Activated CD4-positive, alpha-beta memory T cell treated with anti-CD3 and anti-CD28 coated beads, Interleukin-2, amount 10 ng/mL, durations not matched to agents 7 days and 5 days (primary cell): ENCODE measurements around the gene TBKBP1. TPM values are rescaled to one million over a fixed set of nuclear protein-coding genes. Genes with fewer than 3 reads are reported as not detected.

ENCODE experiments used
- CTCF ChIA-PET: fragments of 350-600 bp; sonication (Branson Sonifier 250); formaldehyde crosslinking; loops from one replicate; lab custom pipeline; 2021; ENCODE audit warnings: antibody characterized with exemption, inconsistent platforms; lab: Charles Lee
- POLR2A ChIA-PET: fragments of 350-600 bp; sonication (Branson Sonifier 250); formaldehyde crosslinking; loops from one replicate; lab custom pipeline; 2021; ENCODE audit warnings: antibody characterized with exemption; lab: Charles Lee
- DNase-seq: peaks from one replicate; pipeline ENCODE4 v3.0.0-alpha.2; 2020
- H3K27ac Mint-ChIP-seq: one replicate; pipeline ENCODE4 v1.8.0; 2021; ENCODE audit warnings: mild to moderate bottlenecking, mixed read lengths
- H3K27me3 Mint-ChIP-seq: one replicate; pipeline ENCODE4 v1.8.0; 2021; ENCODE audit warnings: mixed read lengths
- H3K36me3 Mint-ChIP-seq: one replicate; pipeline ENCODE4 v1.8.0; 2021; ENCODE audit warnings: low read depth, mixed read lengths
- H3K4me1 Mint-ChIP-seq: one replicate; pipeline ENCODE4 v1.8.0; 2021; ENCODE audit warnings: mixed read lengths
- H3K4me3 Mint-ChIP-seq: one replicate; pipeline ENCODE4 v1.8.0; 2021; ENCODE audit warnings: mild to moderate bottlenecking, mixed read lengths
- H3K9me3 Mint-ChIP-seq: one replicate; pipeline ENCODE4 v1.8.0; 2021; ENCODE audit warnings: mixed read lengths
- total RNA-seq, 2 experiments: library from RNA; stranded (reverse); gene quantifications; one replicate each; pipeline ENCODE4 v1.2.3, GENCODE V29; 2021

Gene TBKBP1
- total RNA-seq, 2 experiments from 2014 or later: 7.0 TPM

GRCh38 chr17:47729476-47729875, 35.5 kb downstream of the TBKBP1 start:
- no peak for DNase-seq
- Mint-ChIP-seq H3K4me1 (peaks cover 77% of the 10 kb centered on the region), H3K9me3 (no peaks in the 10 kb centered on the region), H3K27me3 (no peaks in the 10 kb centered on the region), H3K4me3 (no peak overlapping the region), H3K27ac (peak overlapping the region; percentile 51), H3K36me3 (peaks cover 7% of the 10 kb centered on the region)
- POLR2A ChIA-PET: interaction anchor here (1.3 to 19.8 kb wide), 3 partner anchors 11 to 32 kb away, joined by 3 to 463 read pairs (median 71); partner anchors contain the start of gene TBKBP1
- CTCF ChIA-PET: interaction anchor here (0.7 to 6.8 kb wide), 2 partner anchors 13 to 31 kb away, joined by 3 to 135 read pairs; no protein-coding TSS in a partner anchor

DNA sequence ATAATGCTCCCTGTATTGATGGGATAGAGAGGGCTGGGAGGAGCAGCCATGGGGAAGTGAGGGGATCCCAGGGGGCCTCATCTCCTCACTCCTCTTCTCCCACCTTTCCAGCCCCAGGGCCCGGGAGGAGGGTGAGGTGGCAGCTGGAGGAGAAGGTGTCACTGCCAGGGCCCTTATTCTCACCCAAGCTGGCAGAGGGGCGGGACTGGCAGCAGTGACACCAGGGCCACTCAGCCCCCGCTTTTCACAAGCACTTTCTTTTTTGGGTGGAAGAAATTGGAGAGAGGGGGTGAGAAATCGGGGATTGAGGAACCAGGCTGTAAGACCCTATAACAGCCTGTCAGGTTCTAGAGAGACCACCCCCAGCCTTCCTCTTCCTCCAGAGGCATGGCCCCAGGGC, 36.7 kb downstream of the TBKBP1 start:
- H3K4me3 Mint-ChIP-seq: no peak overlapping the region
- ChIA-PET CTCF (interaction anchor here (1.2 to 6.8 kb wide), 4 partner anchors 12 to 32 kb away, joined by 4 to 135 read pairs (median 24); no protein-coding TSS in a partner anchor), POLR2A (interaction anchor here (3.1 to 19.8 kb wide), 3 partner anchors 9 to 33 kb away, joined by 28 to 463 read pairs (median 71); partner anchors contain the start of gene TBKBP1)
- no peak for DNase-seq
- no peak overlapping the region for H3K27ac Mint-ChIP-seq
- no peaks in the 10 kb centered on the region for H3K27me3 Mint-ChIP-seq
- H3K36me3 Mint-ChIP-seq: peaks cover 18% of the 10 kb centered on the region
- H3K4me1 Mint-ChIP-seq: peaks cover 71% of the 10 kb centered on the region
- H3K9me3 Mint-ChIP-seq: no peaks in the 10 kb centered on the region

DNA sequence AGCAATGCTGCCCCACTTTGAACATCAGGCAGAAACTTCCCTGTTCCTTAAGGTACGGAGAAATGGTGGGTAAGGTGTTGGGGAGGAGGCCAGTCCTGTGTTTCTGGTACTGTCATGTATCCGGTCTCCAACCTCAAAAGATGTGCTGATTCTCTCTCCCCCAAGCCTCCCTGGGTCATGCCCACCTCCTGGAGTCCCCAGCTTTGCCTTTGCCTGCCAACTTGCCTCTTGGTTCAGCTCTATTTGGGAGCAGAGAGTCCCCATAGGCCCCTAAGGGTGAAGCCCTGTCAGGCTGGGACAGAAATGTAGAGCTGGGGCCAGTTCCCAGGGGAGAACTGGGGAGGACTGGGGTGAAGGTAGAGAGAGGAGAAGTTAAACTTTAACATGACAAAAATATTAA, 37.4 kb downstream of the TBKBP1 start:
- POLR2A ChIA-PET: interaction anchor here (1.0 to 19.8 kb wide), 4 partner anchors 10 to 54 kb away, joined by 3 to 463 read pairs (median 50); partner anchors contain the start of gene TBKBP1
- CTCF ChIA-PET: interaction anchor here (1.2 to 6.8 kb wide), 5 partner anchors 12 to 37 kb away, joined by 4 to 135 read pairs (median 7); partner anchors contain the start of gene TBKBP1
- H3K4me1 Mint-ChIP-seq: peaks cover 71% of the 10 kb centered on the region
- H3K27me3 Mint-ChIP-seq: no peaks in the 10 kb centered on the region
- no peaks in the 10 kb centered on the region for H3K9me3 Mint-ChIP-seq
- H3K4me3 Mint-ChIP-seq: no peak overlapping the region
- peaks cover 25% of the 10 kb centered on the region for H3K36me3 Mint-ChIP-seq
- no peak for DNase-seq
- peak overlapping the region; percentile 37 for H3K27ac Mint-ChIP-seq

- no peak for DNase-seq
- H3K4me1 Mint-ChIP-seq: peaks cover 72% of the 10 kb centered on the region
Observed at GRCh38 chr17:47732399-47733046, 38.6 kb downstream of the TBKBP1 start.

GRCh38 chr17:47733047-47733673, 39.2 kb downstream of the TBKBP1 start, which contains the start of gene TBX21:
TSS of gene TBX21 (plus strand) at chr17:47733236. CDS start at chr17:47733455, 219 bp downstream.
- Mint-ChIP-seq H3K36me3 (peaks cover 36% of the 10 kb centered on the region), H3K27ac (peak within 1 kb of the TSS; percentile 99), H3K4me3 (peak within 1 kb of the TSS; percentile 100), H3K4me1 (peaks cover 68% of the 10 kb centered on the region), H3K9me3 (no peaks in the 10 kb centered on the region), H3K27me3 (no peaks in the 10 kb centered on the region)
- DNase-seq: peak; percentile 94
- ChIA-PET POLR2A (interaction anchor here (0.7 to 19.8 kb wide), 19 partner anchors 9 to 162 kb away, joined by 3 to 463 read pairs (median 6); partner anchors contain the start of genes KPNB1, LRRC46, MRPL10 and TBKBP1), CTCF (interaction anchor here (0.7 to 6.8 kb wide), 17 partner anchors 9 to 84 kb away, joined by 3 to 135 read pairs (median 7); partner anchors contain the start of genes KPNB1 and TBKBP1)

More at GRCh38 chr17:47732399-47733046, 38.6 kb downstream of the TBKBP1 start:
- ChIA-PET POLR2A (interaction anchor here (0.5 to 19.8 kb wide), 20 partner anchors 8 to 235 kb away, joined by 3 to 463 read pairs (median 6); partner anchors contain the start of genes KPNB1, LRRC46, MRPL10 and TBKBP1), CTCF (interaction anchor here (0.7 to 6.8 kb wide), 17 partner anchors 8 to 83 kb away, joined by 3 to 135 read pairs (median 7); partner anchors contain the start of genes KPNB1 and TBKBP1)
- peak overlapping the region; percentile 75 for H3K4me3 Mint-ChIP-seq
- no peaks in the 10 kb centered on the region for H3K27me3 Mint-ChIP-seq
- peaks cover 34% of the 10 kb centered on the region for H3K36me3 Mint-ChIP-seq
- H3K27ac Mint-ChIP-seq: peak overlapping the region; percentile 83
- H3K9me3 Mint-ChIP-seq: no peaks in the 10 kb centered on the region

GRCh38 chr17:47733674-47734410, 39.9 kb downstream of the TBKBP1 start:
- ChIA-PET CTCF (interaction anchor here (0.9 to 11.0 kb wide), 14 partner anchors 9 to 84 kb away, joined by 4 to 135 read pairs (median 8); partner anchors contain the start of genes KPNB1 and TBKBP1), POLR2A (interaction anchor here (0.9 to 19.8 kb wide), 16 partner anchors 8 to 162 kb away, joined by 3 to 463 read pairs (median 4); partner anchors contain the start of genes KPNB1 and TBKBP1)
- DNase-seq: peak; percentile 34
- Mint-ChIP-seq H3K36me3 (peaks cover 39% of the 10 kb centered on the region), H3K4me3 (peak overlapping the region; percentile 100), H3K4me1 (peaks cover 65% of the 10 kb centered on the region), H3K27me3 (no peaks in the 10 kb centered on the region), H3K27ac (peak overlapping the region; percentile 99), H3K9me3 (no peaks in the 10 kb centered on the region)

DNA sequence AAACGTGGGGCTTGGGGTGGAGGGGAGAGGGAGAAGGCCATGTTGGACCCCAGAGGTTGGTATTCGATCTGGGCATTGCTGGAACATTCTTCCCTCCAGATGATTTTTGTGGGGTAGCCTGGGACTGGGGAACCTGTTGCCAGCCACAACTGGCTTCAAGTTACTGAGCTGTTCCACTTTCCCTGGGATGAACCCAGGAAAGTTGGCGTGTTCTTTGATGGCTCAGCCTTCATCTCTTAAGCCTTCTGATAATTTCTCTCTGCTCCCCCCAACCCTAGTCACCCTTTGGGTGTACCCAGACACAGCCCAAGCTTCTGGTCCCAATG, 41.1 kb downstream of the TBKBP1 start:
- H3K9me3 Mint-ChIP-seq: no peaks in the 10 kb centered on the region
- H3K36me3 Mint-ChIP-seq: peaks cover 45% of the 10 kb centered on the region
- peaks cover 60% of the 10 kb centered on the region for H3K4me1 Mint-ChIP-seq
- peak overlapping the region; percentile 99 for H3K27ac Mint-ChIP-seq
- ChIA-PET CTCF (interaction anchor here (11.0 kb wide), 1 partner anchor 36 kb away, joined by 116 read pairs; no protein-coding TSS in a partner anchor), POLR2A (interaction anchor here (0.6 to 19.8 kb wide), 10 partner anchors 10 to 96 kb away, joined by 3 to 463 read pairs (median 4); partner anchors contain the start of genes KPNB1, LRRC46, MRPL10 and TBKBP1)
- H3K27me3 Mint-ChIP-seq: no peaks in the 10 kb centered on the region
- DNase-seq: no peak
- H3K4me3 Mint-ChIP-seq: peak overlapping the region; percentile 100

GRCh38 chr17:47735536-47736011, 41.6 kb downstream of the TBKBP1 start:
- Mint-ChIP-seq H3K4me3 (peak overlapping the region; percentile 100), H3K9me3 (no peaks in the 10 kb centered on the region), H3K27me3 (no peaks in the 10 kb centered on the region), H3K27ac (peak overlapping the region; percentile 99), H3K36me3 (peaks cover 47% of the 10 kb centered on the region), H3K4me1 (peaks cover 61% of the 10 kb centered on the region)
- ChIA-PET CTCF (interaction anchor here (1.9 to 11.0 kb wide), 2 partner anchors 29 to 37 kb away, joined by 5 to 116 read pairs; no protein-coding TSS in a partner anchor), POLR2A (interaction anchor here (0.6 to 19.8 kb wide), 12 partner anchors 7 to 160 kb away, joined by 3 to 463 read pairs (median 4); partner anchors contain the start of genes KPNB1, LRRC46, MRPL10 and TBKBP1)
- peak; percentile 42 for DNase-seq

DNA sequence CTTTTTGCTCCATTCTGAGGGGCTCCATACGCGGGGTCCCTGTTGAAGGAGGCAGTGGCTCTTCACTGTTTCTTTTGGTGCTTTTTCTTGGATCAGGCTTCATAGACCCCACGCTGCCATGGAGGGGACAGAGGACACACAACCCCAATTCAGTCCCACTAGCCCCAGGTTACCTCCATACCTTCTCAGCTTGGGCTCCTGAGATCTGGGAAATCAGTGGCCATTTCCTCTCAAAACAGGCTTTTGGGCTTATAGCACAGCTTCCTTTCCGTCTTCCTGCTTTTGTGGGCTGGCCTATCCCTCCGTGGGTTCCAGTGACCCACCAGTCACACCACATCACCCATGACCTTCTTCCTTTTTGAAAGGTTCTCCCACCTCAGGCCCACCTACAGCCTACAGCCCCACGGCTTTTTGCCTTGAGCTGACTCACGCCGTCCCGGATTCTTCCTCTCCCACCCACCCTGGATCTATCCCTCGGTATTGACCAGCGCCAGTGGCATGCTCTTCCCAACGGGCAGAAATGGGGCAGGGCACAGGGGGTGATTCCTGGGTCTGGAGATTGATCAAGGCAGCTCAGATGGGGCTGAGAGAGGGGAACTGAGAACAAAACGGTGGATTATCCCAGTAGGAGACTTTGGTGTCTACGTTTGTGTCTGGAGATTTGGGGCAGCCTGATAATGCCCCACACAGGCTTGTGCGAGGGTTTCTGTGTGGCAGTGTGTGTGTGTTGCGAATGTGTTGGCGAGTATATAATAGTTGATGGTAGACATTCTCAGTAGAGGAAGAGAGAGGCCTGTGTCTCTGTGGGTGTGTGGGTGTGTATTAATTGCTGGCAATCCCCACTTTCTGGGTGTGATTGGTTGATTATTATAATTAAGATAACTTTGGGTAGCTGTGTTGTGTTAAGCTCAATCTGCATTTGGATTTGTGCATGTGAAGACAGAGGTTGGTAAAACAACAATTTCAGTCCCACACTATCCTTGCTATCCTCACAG, 42.8 kb downstream of the TBKBP1 start:
- H3K27ac Mint-ChIP-seq: peak overlapping the region; percentile 99
- no peaks in the 10 kb centered on the region for H3K9me3 Mint-ChIP-seq
- no peaks in the 10 kb centered on the region for H3K27me3 Mint-ChIP-seq
- H3K4me1 Mint-ChIP-seq: peaks cover 63% of the 10 kb centered on the region
- peaks cover 58% of the 10 kb centered on the region for H3K36me3 Mint-ChIP-seq
- H3K4me3 Mint-ChIP-seq: peak overlapping the region; percentile 100
- POLR2A ChIA-PET: interaction anchor here (0.8 to 19.8 kb wide), 10 partner anchors 9 to 159 kb away, joined by 3 to 463 read pairs (median 4); partner anchors contain the start of genes KPNB1 and TBKBP1
- peak; percentile 16 for DNase-seq
- CTCF ChIA-PET: interaction anchor here (0.6 to 11.0 kb wide), 4 partner anchors 12 to 56 kb away, joined by 3 to 116 read pairs (median 4); no protein-coding TSS in a partner anchor

GRCh38 chr17:47738178-47738577, 44.2 kb downstream of the TBKBP1 start:
- Mint-ChIP-seq H3K36me3 (peaks cover 63% of the 10 kb centered on the region), H3K4me1 (peaks cover 63% of the 10 kb centered on the region), H3K9me3 (no peaks in the 10 kb centered on the region), H3K27me3 (no peaks in the 10 kb centered on the region), H3K27ac (no peak overlapping the region), H3K4me3 (no peak overlapping the region)
- DNase-seq: no peak
- ChIA-PET CTCF (interaction anchor here (11.0 kb wide), 1 partner anchor 39 kb away, joined by 116 read pairs; no protein-coding TSS in a partner anchor), POLR2A (interaction anchor here (0.9 to 19.8 kb wide), 3 partner anchors 41 to 89 kb away, joined by 4 to 463 read pairs (median 38); partner anchors contain the start of genes KPNB1 and TBKBP1)
